HG02678 (cell line): ENCODE measurements around the gene WNK2.
"Not testable (repeated sequence)": the region's sequence is repeated elsewhere in the genome, so short reads cannot be mapped to it uniquely, and the experiment has no call there.

ENCODE experiments used
- ATAC-seq: cut with Tn5 transposase; IDR thresholded peaks from one replicate; pipeline ENCODE4 v1.9.1; 2021; ENCODE audit warnings: mild to moderate bottlenecking, moderate library complexity; ENCODE audit not compliant: unreplicated experiment

Gene WNK2

DNA sequence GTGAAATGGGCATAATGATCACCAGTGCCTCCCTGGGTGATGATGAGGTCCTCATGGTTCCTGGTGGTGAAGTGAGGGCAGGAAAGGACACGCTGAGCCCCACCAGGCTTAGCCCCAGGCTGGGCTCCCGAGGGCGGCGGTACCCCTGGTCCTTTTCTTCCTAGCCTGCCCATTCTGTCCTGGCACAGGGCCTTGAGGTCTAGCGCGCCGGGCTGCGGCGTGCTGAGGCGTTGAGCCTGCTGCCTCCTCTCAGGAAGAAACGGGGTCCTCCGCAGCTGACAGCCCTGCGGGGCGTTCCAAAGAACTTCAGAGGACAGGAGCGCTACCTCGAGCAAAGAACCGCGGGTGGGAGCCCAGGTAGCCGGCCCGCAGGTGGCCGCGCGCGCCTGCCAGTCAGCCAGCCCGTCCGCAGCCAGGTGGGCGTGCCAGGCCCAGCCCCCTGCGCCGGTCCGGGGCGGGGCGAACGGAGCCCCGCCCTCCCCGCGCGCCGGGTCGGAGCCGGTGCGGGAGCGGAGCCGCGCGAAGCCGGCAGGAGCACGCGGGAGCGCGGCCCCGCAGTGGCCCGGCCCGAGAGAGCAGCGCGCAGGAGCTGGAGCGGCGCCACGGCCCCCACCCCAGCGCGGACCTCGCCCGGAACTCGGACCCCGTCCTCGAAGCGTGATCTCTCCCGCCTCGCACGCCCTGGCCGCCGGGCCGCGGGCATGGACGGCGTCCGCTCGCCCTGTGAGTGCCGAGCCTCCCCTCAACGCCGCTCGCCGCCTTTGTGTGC, at the start of gene WNK2:
TSS of gene WNK2 (plus strand) at position 477 of the 769 bp plus-strand sequence. CDS start 791 bp downstream, outside the sequence.
- no peak for ATAC-seq

GRCh38 chr9:93134740-93135444, 49.0 kb upstream of the WNK2 start:
- ATAC-seq = no peak

DNA sequence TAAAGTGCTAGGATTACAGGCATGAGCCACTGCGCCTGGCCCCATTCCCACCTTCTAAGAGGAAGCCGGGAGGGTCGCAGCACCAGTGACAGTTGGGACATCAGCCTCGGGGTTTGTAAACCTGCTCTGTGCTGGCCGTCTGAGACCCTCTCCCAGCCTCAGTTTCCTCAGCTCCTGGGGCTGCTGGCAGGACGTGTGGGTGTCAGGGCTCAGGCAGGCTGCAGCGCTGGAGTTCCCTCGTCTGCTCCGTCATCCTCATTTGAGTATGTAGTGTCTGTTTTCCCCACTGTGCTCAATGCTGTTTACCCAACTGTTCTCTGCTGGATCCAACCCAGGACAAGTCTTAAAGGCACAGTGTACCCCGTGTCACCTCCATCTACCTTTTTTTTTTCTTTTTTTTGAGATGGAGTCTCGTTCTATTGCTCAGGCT, 47.9 kb upstream of the WNK2 start:
- no peak for ATAC-seq

- ATAC-seq = no peak
Measured at GRCh38 chr9:93137362-93137761, 46.6 kb upstream of the WNK2 start.

DNA sequence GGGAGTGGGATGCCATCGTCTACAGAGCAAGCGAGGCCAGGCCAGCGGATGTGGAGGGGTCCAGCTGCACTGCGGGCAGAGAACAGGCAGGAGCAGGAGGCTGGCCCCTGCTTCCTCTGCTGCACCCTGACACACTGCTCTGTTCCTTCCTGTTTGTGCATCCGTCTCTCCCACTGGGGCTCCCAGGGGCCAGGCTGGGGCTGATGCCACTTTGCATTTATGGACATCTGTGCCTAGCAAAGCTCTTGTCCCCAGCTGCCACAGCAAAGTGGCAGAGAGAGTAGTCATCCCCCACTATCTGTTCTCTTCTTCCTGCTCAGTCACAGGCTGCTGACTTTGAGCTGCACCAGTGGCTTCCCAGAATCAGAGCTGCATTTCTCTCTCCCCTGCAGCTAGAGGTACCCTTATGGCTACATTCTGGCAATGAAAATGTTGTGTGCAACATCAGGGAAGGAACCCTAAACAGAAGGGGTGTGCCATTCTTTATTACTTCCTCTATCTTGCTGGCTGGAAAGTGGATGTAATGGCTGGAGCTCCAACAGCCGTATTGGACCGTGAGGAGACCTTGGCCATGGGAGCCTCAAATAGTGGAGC, 45.7 kb upstream of the WNK2 start:
- ATAC-seq = no peak

DNA sequence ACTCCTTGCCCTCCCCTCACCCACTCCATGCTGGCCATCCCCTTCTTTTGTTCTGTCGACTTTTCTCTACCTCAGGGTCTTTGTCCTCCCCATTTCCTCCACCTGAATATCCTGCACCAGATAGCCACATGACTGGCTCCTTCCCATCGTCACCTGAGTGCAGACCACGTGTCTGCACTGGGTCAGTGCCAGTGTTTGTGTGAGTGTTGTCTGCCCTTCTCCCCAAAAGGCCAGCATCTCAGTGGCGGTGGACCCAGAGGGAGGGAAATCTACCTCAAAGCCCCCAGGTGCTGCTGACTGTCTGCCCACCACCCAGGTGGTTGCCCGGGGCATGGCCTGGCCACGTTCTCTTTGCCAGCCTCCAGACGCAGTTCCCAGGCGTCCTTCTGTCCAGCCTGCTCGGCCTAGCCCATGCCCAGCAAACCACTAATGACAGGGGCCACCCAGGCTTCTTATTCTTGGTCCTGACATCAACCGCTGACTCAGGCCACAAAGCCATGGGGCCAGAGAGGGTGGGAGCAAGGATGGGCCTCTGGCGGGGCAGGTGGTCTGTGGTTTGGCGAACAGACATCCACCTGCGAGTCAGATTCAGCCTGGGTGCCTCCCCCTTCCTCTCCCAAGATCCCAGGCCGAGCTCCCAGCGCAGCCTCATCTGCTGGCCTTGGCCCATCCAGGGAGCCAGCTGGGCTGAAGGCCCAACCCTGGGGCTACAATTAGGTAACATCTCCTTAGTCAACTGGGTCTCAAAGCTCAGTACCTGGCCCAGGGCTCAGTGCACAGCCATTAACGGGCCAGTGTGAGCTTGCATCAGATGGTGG, 44.4 kb upstream of the WNK2 start:
- ATAC-seq = no peak

- no peak for ATAC-seq
Measured at GRCh38 chr9:93141771-93142483, 42.0 kb upstream of the WNK2 start.

- ATAC-seq = no peak
Measured at GRCh38 chr9:93143830-93144530, 40.0 kb upstream of the WNK2 start.

DNA sequence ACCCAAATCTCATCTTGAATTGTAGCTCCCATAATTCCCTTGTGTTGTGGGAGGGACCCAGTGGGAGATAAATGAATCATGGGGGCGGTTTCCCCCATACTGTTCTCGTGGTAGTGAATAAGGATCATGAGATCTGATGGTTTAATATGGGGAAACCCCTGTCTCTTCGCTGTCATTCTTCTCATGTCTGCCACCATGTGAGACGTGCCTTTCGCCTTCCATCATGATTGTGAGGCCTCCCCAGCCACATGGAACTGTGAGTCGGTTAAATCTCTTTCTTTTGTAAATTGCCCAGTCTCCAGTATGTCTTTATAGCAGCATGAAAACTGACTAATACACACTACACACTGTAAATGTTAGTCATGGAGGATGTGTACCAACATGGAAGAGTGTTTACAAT, 37.2 kb upstream of the WNK2 start:
- not testable (repeated sequence) for ATAC-seq

DNA sequence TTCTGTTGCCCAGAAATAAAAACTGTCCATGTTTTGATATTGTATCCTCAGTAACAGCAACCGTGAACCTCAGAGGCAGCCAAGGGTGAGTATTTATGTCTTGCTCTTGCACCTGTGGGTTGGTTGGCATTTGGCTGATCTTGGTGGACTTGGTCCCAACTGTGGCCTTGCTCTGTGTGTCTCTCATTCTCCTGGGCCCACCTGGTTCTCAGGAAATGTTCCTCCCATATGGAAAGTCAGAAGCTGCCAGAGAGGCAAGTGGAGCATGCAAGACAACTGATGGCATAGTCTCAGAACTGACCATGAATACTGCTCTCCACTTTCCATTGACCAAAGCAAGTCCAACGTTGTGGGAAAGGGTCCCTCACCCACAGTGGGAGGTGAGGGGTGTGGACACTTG, 36.3 kb upstream of the WNK2 start:
- ATAC-seq = no peak

- ATAC-seq = no peak
Measured at GRCh38 chr9:93148721-93149120, 35.2 kb upstream of the WNK2 start.

GRCh38 chr9:93149361-93149760, 34.6 kb upstream of the WNK2 start:
- no peak for ATAC-seq

DNA sequence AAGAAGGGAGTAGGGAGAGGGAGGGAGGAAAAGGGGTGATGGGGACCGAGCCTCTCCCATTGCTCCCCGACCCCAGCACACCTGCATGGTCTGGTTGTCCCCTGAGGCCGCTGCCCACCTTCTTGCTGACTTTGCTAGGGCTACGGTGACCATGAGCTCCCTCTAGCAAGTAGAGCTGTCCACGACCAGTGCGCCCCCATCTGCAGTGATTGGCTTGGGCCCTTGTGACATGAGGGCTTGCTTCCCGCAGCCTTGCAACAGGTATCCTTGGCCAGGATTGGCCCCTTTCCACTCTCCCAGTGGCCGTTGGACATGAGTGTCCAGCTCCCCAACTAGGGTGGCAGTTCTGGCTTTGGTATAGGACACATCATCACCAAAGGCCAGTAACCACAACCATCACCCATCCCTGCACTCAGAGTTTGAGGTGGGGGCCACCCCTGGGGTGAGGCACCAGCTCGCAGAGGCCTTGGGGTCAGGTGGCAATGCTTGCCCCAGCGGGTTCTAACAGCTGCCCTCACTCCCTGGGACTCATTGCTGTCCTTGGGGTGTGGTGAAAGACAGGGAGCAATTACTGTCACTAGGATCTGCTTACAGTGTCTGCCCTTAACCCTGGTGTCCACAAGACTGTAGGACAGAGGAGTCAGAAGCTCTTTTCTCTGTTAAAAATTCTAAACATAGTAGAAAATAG, 32.7 kb upstream of the WNK2 start:
- ATAC-seq = no peak

- no peak for ATAC-seq
Measured at GRCh38 chr9:93154293-93154903, 29.5 kb upstream of the WNK2 start.

GRCh38 chr9:93155716-93156474, 28.0 kb upstream of the WNK2 start:
- ATAC-seq = no peak

- no peak for ATAC-seq
Measured at GRCh38 chr9:93156475-93157008, 27.4 kb upstream of the WNK2 start.

DNA sequence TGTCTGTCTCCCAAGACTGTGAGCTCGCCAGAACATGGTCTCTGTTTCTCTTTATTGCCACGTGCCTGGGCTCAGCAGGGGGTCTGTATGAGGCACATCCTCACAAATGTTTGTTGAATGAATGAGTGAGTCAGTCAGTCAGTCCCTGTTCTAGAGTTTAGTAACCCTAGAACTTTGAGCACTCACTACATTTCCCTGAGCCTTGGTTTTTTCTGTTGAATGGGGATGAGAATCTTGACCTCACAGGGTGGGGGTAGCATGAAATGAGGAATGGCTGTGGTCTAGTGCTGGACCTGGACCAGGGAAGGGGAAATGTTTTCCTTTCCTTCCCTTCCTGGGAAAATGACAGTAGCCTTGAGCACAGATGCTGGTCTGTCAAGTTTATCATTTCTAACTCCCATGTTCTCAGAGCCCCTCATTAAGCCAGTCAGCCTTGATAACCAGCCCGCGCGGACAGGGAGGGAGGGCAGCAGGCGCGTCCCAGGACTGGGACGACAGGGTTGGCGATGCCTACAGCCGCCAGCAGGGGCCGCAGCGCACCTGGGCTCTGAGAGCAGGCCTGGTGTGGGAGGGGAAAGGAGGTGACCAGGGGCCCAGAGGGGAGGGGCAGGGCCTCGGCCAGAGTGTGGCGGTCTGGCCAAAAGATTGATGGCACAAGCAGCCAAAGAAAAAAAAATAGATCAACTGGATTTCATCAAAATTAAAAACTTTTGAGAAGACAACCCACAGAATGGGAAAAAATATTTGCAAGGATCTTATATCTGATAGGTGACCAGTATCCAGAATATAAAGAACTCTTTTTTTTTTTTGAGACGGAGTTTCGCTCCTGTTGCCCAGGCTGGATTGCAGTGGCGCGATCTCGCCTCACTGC, 24.1 kb upstream of the WNK2 start:
- ATAC-seq = peak; percentile 92
